Putamen (tissue), 1 donor: ENCODE measurements around the gene AFF3.
"Not testable (repeated sequence)": the region's sequence is repeated elsewhere in the genome, so short reads cannot be mapped to it uniquely, and the experiment has no call there.

Source experiments
- DNase-seq: peaks from one replicate; pipeline ENCODE4 v3.0.0-alpha.2; 2016; ENCODE audit warnings: low spot score

Gene AFF3

DNA sequence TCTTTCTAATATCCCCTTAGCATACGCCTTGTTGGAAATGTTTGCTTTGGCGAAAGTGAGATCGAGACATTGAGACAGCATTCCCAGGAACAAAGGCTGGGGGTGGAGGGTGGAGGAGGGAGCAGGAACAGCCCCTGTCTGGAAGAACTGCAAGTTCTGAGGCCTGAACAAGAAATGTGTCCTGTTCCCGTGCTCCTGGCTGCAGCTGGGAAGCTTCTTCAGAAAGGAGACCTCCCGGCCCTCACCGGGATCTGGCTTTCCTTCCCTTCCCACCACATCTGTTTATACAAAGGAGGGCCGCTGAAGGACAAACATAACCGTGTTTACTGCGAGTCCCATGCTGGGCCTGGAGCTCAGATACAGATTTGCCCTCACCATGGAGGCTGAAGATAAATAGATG lies 35.9 kb downstream of the AFF3 start:
- peak; percentile 19 for DNase-seq

DNA sequence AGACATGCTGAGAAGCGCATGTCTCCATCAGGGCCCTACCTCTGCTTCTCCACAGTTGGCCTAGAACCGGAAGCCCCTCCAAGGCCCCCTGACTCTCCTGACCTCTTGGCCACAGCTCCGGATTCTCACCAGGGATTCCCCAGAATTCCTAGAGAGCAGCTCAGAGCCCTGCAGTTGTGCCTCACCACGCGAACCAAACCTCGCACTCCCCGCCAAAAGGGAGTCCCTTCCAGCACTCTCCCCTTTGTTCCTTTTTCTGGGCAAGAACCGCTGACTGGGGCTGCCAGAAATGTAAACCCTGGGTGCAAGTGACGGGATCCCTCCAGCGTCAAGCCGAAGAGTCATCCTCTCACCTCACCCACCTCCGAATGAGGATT lies 36.7 kb downstream of the AFF3 start:
- DNase-seq = peak; percentile 3

DNA sequence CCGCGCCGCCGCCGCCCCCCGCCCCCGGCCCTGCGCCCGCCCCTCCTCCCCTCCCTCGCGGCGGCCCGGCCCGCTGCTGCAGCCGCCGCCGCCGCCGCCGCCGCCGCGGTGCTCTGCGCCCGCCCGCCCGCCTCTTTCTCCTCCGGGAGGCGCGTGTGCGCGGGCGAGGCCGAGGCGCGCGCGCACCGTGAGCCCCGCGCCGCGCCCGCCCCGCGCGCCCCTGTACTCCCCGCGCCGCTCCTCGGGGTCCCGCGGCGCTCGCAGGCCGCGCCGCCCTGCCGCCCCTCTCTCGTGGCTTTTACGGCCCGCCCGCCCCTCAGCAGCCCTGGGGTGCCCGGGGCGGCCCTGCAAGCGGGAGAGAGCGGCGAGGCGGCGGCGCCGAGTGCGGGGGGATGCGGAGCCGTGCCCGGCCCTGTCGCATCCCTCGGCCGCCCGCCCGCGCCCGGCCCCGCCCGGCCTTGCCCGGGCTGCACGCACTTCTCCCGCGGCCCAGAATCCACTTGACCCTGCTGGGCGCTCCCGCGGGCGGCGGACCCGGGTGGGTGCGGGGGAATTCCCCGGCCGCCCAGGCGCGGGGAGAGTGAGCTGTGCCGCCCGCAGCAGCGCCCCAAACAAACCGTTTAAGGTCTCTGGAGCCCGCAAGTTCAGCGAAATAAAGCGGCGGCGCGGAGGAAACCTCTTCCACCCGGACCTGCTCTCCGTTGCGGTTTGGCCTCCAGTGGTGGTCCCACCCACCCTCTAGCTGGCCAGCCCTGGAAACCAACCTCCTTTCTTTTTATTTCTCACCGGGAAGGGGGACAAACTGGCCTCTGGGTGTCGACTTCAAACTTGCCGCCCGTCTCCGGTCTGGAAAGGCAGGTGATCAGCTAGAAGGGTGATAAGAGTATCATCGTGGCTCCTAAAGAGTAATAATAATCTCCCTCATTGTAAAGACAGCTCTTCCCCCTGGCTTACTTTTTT lies 37.4 kb downstream of the AFF3 start:
- peak; percentile 42 for DNase-seq

DNA sequence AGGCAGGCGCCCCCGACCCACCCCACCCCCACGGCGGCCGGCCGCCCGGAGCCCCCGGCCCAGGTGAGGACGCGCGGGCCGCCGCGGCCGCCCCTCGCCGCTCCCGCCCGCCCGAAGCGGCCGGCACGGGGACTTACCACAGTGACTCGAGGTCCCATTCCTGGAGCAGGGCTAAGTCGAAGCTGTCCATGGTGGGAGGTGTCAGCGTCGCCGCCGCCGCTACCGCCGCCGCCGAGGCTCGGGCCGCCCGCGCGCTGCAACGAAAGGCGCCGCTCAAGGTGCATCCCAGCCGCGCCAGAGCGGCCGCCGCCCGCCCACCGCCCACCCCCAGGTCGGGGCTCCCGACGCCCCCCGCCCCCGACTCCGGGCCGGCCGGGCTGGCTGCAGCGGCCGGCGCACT lies 38.1 kb downstream of the AFF3 start:
- DNase-seq = not testable (repeated sequence)

GRCh38 chr2:100103527-100104252 lies 38.7 kb downstream of the AFF3 start:
- not testable (repeated sequence) for DNase-seq

- not testable (repeated sequence) for DNase-seq
Observed at GRCh38 chr2:100102466-100103180, 39.8 kb downstream of the AFF3 start.

- DNase-seq = not testable (repeated sequence)
Observed at GRCh38 chr2:100098855-100099254, 43.5 kb downstream of the AFF3 start.

- not testable (repeated sequence) for DNase-seq
Observed at GRCh38 chr2:100097611-100098294, 44.6 kb downstream of the AFF3 start.

DNA sequence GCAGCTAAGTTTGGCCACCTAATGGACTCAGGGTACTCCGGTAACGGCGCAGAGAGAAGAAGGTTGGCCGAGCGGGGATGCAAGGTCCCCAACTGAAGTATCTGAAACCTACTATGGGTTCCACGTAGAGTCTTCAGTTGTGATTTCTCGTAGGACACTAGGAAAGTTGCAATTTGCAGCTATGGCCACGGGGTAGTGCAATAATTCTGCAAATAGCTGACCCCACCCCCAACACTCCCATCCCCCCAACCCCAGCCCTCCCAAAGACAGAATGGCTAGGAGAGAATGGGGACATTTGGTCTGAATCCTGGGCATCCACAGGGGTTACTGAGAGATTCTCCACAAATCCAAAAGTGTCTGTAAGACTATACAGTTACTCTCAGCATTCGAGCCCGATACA lies 46.5 kb downstream of the AFF3 start:
- not testable (repeated sequence) for DNase-seq

GRCh38 chr2:100091807-100092206 lies 50.6 kb downstream of the AFF3 start:
- DNase-seq = not testable (repeated sequence)

- not testable (repeated sequence) for DNase-seq
Observed at GRCh38 chr2:100085744-100086143, 56.6 kb downstream of the AFF3 start.

GRCh38 chr2:100083421-100084216 lies 58.8 kb downstream of the AFF3 start:
- not testable (repeated sequence) for DNase-seq

DNA sequence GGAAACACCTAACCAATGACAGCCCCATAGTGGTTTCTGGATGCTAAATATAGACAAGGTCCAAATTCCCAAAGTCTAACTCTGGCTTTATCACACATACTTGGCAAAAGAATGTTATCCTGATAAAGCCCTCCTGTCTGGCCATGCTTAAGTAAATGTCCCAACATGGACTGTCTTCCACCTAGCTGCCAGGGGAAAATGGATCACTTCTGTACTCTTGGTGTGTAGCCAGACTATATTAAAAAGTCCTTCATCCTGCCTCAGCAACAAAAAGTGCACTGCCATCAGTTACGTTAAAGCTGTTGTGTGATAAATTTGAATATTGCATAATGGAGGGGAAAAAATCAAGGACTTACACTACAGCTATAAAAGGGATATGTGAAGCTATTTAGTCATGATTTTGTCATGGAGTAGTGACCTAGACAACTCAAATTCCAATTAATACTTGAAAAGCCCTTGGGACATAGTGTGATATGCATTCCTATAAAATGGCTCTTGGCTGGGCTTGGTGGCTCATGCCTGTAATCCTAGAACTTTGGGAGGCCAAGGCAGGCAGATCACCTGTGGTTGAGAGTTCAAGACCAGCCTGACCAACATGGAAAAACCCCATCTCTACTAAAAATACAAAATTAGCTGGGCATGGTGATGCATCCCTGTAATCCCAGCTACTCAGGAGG lies 60.0 kb downstream of the AFF3 start:
- DNase-seq = not testable (repeated sequence)

GRCh38 chr2:100077935-100078334 lies 64.5 kb downstream of the AFF3 start:
- DNase-seq = no peak

DNA sequence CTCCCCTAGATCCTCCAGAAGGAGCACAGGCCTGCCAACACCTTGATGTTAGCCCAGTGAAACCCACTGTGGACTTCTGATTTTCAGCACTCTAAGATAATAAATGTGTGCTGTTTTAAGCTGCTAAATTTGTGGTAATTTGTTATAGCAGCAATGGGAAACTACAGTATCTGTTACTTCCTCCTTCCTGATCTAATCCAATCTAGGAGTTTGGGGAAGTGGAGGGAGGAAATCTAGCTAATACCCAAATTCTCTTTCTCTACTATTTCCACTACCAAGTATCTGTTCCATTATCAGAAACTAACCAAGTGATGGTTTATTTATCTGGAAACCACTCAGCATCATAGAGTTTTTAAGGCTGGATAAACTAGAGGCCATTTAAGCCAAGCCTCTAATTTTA lies 64.9 kb downstream of the AFF3 start:
- DNase-seq = no peak

DNA sequence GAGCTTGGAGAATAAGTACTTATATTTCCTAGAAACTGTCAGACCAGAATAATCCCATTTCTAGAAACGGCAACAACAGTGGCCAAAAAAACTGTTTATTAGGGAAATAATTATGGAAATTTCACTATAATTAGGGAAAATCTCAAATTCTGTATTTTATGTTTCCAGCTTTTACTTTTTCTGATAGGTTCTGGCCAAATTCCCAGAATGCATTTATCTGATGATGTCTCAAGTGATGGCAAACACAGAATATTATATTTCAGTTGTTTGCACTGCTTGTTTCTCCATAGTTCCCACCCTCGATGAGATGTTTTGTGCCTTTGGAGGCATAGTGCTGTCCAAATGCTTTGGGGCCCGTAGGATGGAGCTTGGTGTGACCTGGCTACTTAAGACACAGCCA lies 66.9 kb downstream of the AFF3 start:
- no peak for DNase-seq

DNA sequence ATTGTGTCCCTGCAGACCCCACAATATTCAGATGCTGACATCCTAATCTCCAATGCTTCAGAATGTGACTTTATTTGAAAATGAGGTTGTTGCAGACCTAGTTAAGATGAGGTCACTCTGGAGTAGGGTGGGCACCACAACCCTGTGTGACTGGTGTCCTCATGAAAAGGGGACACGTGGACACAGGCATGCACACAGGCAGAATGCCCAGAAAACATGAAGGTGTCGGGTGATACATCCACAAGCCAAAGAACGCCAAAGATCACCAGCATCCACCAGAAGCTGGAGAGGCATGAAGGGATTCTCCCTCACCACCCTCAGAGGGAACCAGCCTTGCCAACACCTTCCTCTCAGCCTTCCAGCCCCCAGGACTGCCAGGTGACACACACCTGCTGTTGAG lies 69.3 kb downstream of the AFF3 start:
- no peak for DNase-seq

- no peak for DNase-seq
Observed at GRCh38 chr2:100072503-100072902, 69.9 kb downstream of the AFF3 start.

DNA sequence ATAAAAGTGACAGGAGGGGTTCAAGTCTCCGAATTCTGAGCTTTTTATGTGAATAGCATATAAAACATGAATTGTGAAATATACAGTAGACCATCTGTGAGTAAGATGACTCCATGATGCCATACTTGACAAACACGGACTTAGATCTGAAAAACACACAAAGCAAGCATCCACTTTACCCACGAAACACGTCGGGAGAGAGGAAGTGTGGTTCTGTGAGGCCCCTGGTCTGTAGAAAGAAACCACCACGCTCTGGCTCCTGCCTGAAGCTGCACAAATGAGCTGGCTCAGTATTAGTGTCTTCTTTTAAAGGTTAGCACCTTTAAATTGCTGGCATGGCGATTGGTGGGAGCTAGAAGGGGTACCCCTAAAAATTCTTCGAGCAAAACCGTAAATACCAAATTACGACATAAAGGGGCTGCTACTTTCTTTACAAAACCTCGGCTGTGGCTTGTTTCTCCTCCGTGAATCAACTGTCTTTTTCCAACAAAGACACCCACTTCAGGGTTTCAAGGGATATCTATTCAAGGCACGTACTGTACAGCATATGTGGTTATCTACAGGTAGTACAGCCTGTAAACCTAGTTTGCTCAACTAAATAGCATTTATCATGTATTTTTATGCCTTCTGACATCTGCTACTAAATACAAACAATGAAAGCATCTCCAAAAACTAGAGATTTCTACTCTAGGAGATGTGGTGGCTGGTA lies 70.9 kb downstream of the AFF3 start:
- no peak for DNase-seq

GRCh38 chr2:100070078-100070477 lies 72.3 kb downstream of the AFF3 start:
- no peak for DNase-seq
